Smooth muscle cell (in vitro differentiated cells): ENCODE data around the gene THTPA. TPM values are rescaled to one million over a fixed set of nuclear protein-coding genes. Genes with fewer than 3 reads are reported as not detected.

ENCODE experiments used
- DNase-seq: peaks from one replicate; lab custom pipeline; 2025; ENCODE audit not compliant: unreplicated experiment; lab: John Stamatoyannopoulos, UW
- H2AFZ ChIP-seq: fragments of 200-600 bp; sonication (generic); 2 replicates; pipeline ENCODE4 v1.6.0; 2016; ENCODE audit warnings: antibody characterized with exemption, low read depth, mild to moderate bottlenecking
- H3F3A ChIP-seq: fragments of 200-600 bp; sonication (generic); 2 replicates; pipeline ENCODE4 v1.6.0; 2017; ENCODE audit warnings: antibody characterized with exemption, low read depth
- H3K27ac ChIP-seq: fragments of 200-600 bp; sonication (generic); 2 replicates; pipeline ENCODE4 v1.5.1; 2016; ENCODE audit warnings: low read depth, mild to moderate bottlenecking
- H3K27me3 ChIP-seq: fragments of 200-600 bp; sonication (generic); 2 replicates; pipeline ENCODE4 v1.6.1; 2016; ENCODE audit warnings: low read depth, mild to moderate bottlenecking
- H3K36me3 ChIP-seq: fragments of 200-600 bp; sonication (generic); 2 replicates; pipeline ENCODE4 v1.5.1; 2016; ENCODE audit warnings: low read depth
- H3K4me1 ChIP-seq: fragments of 200-600 bp; sonication (generic); 2 replicates; pipeline ENCODE4 v1.5.1; 2016; ENCODE audit warnings: low read depth
- H3K4me2 ChIP-seq: fragments of 200-600 bp; sonication (generic); 2 replicates; pipeline ENCODE4 v1.6.0; 2016; ENCODE audit warnings: mild to moderate bottlenecking
- H3K4me3 ChIP-seq: fragments of 200-600 bp; sonication (generic); 2 replicates; pipeline ENCODE4 v1.5.1; 2016; ENCODE audit warnings: mild to moderate bottlenecking
- H3K79me2 ChIP-seq: fragments of 200-600 bp; sonication (generic); 2 replicates; pipeline ENCODE4 v1.6.0; 2016; ENCODE audit warnings: low read depth, mild to moderate bottlenecking
- H3K9ac ChIP-seq: fragments of 200-600 bp; sonication (generic); 2 replicates; pipeline ENCODE4 v1.6.0; 2016; ENCODE audit warnings: low read depth
- H3K9me3 ChIP-seq: fragments of 200-600 bp; sonication (generic); replicated peaks from 2 replicates; pipeline ENCODE4 v1.5.1; 2016; ENCODE audit warnings: low read depth
- H4K20me1 ChIP-seq: fragments of 200-600 bp; sonication (generic); 2 replicates; pipeline ENCODE4 v1.6.0; 2016; ENCODE audit warnings: low read depth
- WGBS: methylation state at CpG from one replicate; pipeline ENCODE4 v1.1.7; 2016; ENCODE audit warnings: low lambda C conversion rate; 5-methylcytosine and 5-hydroxymethylcytosine counted together
- polyA plus RNA-seq: library from polyadenylated mRNA; unstranded; fragments of >200 nt; fragmentation: Nextera tagmentation; extraction: Ambion mirVana; gene quantifications from 2 replicates; pipeline ENCODE4 v1.2.1, GENCODE V29; 2016
- total RNA-seq: library from RNA; depleted of rRNA; stranded (reverse); fragments of >200 nt; gene quantifications from 2 replicates; pipeline ENCODE4 v1.2.3, GENCODE V29; 2014
- TF ChIP-seq, protein P1 (sequence below): fragments of 200-600 bp; sonication (generic); IDR thresholded peaks from 2 replicates; pipeline ENCODE4 v1.5.1; 2017; ENCODE audit warnings: borderline replicate concordance, mild to moderate bottlenecking, antibody characterized with exemption; ENCODE audit not compliant: insufficient read depth, poor library complexity, severe bottlenecking

Gene THTPA
- total and polyA plus RNA-seq, 2 experiments from 2014 or later: 5.7 to 6.1 TPM

DNA sequence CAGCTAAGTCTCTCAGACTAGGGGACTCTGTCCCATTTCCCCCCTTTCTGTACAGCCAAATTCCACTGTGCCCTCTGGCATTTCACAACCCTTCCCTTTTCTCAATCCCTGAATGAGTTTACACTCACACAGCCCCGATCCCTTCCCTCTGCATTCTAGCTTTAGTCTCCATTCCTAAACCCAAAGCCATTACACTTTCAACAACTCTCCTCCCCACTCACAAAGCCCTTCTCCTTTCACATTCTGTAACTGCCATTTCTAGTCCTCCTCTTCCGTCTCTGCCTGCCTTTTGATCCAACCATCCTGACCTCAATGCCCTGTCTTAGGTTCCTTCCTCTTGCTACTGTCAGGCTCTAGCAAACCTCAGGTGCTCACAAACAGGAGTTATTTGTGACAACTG is 8.1 kb upstream of the THTPA start:
- Histone ChIP-seq H3K4me2 (peak overlapping the region; percentile 64), H2AFZ (no peak overlapping the region), H3K79me2 (no peaks in the 10 kb centered on the region), H3K9me3 (no peaks in the 10 kb centered on the region), H3K9ac (peak overlapping the region; percentile 65), H4K20me1 (no peaks in the 10 kb centered on the region), H3K36me3 (no peaks in the 10 kb centered on the region), H3K27me3 (no peaks in the 10 kb centered on the region), H3F3A (peaks cover 6% of the 10 kb centered on the region), H3K4me3 (no peak overlapping the region), H3K27ac (peak overlapping the region; percentile 83), H3K4me1 (peaks cover 36% of the 10 kb centered on the region)
- 64% methylated on average over 2 of the region's 2 CpGs for WGBS
- TF ChIP-seq, protein P1, sequence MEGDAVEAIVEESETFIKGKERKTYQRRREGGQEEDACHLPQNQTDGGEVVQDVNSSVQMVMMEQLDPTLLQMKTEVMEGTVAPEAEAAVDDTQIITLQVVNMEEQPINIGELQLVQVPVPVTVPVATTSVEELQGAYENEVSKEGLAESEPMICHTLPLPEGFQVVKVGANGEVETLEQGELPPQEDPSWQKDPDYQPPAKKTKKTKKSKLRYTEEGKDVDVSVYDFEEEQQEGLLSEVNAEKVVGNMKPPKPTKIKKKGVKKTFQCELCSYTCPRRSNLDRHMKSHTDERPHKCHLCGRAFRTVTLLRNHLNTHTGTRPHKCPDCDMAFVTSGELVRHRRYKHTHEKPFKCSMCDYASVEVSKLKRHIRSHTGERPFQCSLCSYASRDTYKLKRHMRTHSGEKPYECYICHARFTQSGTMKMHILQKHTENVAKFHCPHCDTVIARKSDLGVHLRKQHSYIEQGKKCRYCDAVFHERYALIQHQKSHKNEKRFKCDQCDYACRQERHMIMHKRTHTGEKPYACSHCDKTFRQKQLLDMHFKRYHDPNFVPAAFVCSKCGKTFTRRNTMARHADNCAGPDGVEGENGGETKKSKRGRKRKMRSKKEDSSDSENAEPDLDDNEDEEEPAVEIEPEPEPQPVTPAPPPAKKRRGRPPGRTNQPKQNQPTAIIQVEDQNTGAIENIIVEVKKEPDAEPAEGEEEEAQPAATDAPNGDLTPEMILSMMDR: no peak
- no peak for DNase-seq

DNA sequence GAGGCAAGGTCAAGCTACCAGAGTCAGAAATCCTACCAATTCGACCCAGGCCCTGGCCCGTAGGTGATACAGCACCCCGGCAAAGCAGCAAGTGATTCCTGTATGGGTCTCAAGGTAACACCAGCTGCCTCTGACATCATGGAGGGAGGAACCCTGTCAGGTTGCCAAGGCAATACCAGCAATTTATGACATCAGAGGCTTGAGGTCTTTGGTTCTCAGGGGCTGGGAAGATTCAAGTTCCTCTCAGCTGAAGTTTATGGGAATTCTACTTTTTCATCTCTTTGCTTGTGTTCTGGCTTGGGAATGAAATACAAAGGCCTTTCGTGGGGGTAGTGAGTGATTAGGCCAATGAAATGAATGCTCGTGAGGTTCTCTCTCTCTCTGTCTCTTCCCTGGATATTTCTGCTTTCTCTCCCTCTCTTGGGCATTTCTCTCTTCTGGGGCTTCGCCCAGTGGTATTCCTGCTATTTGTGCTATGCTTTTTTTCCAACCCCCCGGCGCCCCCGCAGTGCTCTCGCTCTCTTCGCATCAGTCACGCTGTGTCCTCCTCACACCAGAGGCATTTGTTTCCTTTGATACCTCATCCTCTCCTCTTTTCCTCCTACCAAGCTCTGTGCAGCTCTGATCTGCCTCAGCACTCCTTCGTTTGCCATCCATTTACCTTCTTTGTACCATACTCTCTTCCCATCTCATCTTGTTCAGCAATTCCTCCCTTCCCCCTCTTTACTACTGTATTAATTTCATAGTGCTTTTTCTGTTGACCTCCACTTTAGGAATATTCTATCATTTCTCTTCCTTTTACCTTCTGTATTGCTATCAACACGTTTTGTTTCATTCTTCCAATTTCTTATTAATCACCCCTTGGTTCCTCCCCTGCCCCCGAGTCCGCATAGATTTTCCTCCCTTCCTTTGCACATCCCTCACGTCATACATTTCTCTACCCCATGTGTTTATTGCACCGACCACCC is 7.4 kb upstream of the THTPA start:
- no peak for DNase-seq
- Histone ChIP-seq H3K4me1 (peaks cover 36% of the 10 kb centered on the region), H2AFZ (no peak overlapping the region), H3K36me3 (no peaks in the 10 kb centered on the region), H3K27me3 (no peaks in the 10 kb centered on the region), H3K4me2 (peak overlapping the region; percentile 64), H3K9me3 (no peaks in the 10 kb centered on the region), H3K79me2 (no peaks in the 10 kb centered on the region), H3K27ac (peak overlapping the region; percentile 83), H3F3A (peaks cover 6% of the 10 kb centered on the region), H3K4me3 (no peak overlapping the region), H4K20me1 (no peaks in the 10 kb centered on the region), H3K9ac (peak overlapping the region; percentile 65)
- TF ChIP-seq, protein P1: no peak
- WGBS: 34% methylated on average over 17 of the region's 18 CpGs

DNA sequence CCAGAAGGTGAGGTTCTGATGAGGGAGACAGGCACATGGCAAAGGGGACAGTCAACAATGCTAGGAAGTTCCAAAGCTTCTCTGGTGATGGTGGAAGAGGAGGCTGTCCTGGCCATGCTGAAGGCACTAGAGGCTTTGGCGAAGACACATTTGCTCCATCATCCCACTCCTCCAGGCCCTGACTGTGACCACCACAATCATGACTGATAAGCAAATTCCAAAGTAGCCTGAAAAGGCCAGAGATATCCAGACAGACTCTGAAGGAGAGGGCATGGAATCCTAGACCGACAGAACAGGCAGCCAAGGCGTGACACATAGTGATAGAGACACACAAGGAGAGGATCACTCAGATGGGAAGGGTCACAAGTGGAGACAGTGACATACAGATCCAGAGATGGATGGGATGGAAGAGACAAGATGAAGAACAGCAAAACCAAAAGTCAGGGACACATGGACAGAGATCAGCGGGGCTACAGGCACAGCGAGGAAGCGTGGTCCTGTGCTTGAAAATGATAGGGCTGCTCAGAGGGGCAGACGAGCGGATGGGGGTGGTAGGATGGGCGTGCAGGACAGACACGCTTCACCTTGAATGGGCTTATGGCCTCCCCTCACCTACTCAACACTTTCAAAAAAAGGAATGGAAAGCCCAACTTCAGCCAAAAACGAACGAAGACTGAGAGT is 5.8 kb upstream of the THTPA start:
- peak overlapping the region; percentile 87 for H3K4me2 ChIP-seq

More for the DNA sequence above, 5.8 kb upstream of the THTPA start:
- H3K27me3 ChIP-seq: no peaks in the 10 kb centered on the region
- no peak for DNase-seq
- no peaks in the 10 kb centered on the region for H3K79me2 ChIP-seq
- TF ChIP-seq, protein P1: no peak
- H3F3A ChIP-seq: peaks cover 6% of the 10 kb centered on the region
- peak overlapping the region; percentile 75 for H3K4me3 ChIP-seq
- H3K9ac ChIP-seq: peak overlapping the region; percentile 63
- WGBS: 14% methylated on average over 12 of the region's 12 CpGs
- H3K9me3 ChIP-seq: no peaks in the 10 kb centered on the region
- no peaks in the 10 kb centered on the region for H3K36me3 ChIP-seq
- peaks cover 33% of the 10 kb centered on the region for H3K4me1 ChIP-seq
- peak overlapping the region; percentile 88 for H2AFZ ChIP-seq
- H3K27ac ChIP-seq: peak overlapping the region; percentile 83
- no peaks in the 10 kb centered on the region for H4K20me1 ChIP-seq
